A549 (cell line): ENCODE data around the gene CSGALNACT2. TPM values are rescaled to one million over a fixed set of nuclear protein-coding genes. Genes with fewer than 3 reads are reported as not detected.

Source experiments
- ATAC-seq, 2 experiments: fragments of 200-7000 bp in 1 of 2; fragments of >200 bp in 1 of 2; cut with Nextera tagmentation in 1 of 2; cut with Tn5 transposase in 1 of 2; 3 replicates each; pipeline versions ENCODE4 v1.8.0 to v1.9.1; 2018 to 2020; ENCODE audit warnings: mild to moderate bottlenecking in 1 of 2, moderate library complexity in 1 of 2
- CTCF ChIA-PET: fragments of 300-600 bp; sonication (Branson Sonifier 250); formaldehyde crosslinking; extraction: SDS; loops from one replicate; lab custom pipeline; 2021; ENCODE audit warnings: antibody characterized with exemption, inconsistent platforms; lab: Yijun Ruan, JAX
- POLR2A ChIA-PET: fragments of 350-600 bp; formaldehyde crosslinking; extraction: SDS; loops from one replicate; lab custom pipeline; 2021; ENCODE audit warnings: antibody characterized with exemption, inconsistent platforms; lab: Yijun Ruan, JAX
- DNase-seq, 2 experiments: peaks; one replicate each; pipeline versions ENCODE4 v3.0.0 to v3.0.0-alpha.2; 2011 to 2016; ENCODE audit warnings: low read depth in 1 of 2, low spot score in 1 of 2
- FAIRE-seq: peaks from 2 replicates; lab custom pipeline; 2011; peaks lifted over from hg19 to GRCh38; lab: Jason Lieb, UNC
- H3K27ac ChIP-seq, 2 experiments: fragments of >200 bp; sonication (Bioruptor Twin); formaldehyde crosslinking; 3 replicates each; pipeline ENCODE4 v1.5.1; 2016 to 2017
- H3K4me1 ChIP-seq: fragments of >200 bp; sonication (Bioruptor Twin); formaldehyde crosslinking; 3 replicates; pipeline ENCODE4 v1.6.1; 2016
- H3K4me2 ChIP-seq: fragments of >200 bp; sonication (Bioruptor Twin); formaldehyde crosslinking; 3 replicates; pipeline ENCODE4 v1.6.1; 2016
- H3K4me3 ChIP-seq: fragments of >200 bp; sonication (Bioruptor Twin); formaldehyde crosslinking; 3 replicates; pipeline ENCODE4 v1.5.1; 2016
- H3K9me3 ChIP-seq: fragments of >200 bp; sonication (Bioruptor Twin); formaldehyde crosslinking; 3 replicates; pipeline ENCODE4 v1.6.1; 2016
- ATOH8 ChIP-seq: fragments of 250-450 bp; sonication (Bioruptor Pico); IDR thresholded peaks from 2 replicates; pipeline ENCODE4 v1.5.0; 2020; ENCODE audit warnings: low read depth, mild to moderate bottlenecking, moderate library complexity
- BHLHE40 ChIP-seq: IDR thresholded peaks from 2 replicates; pipeline ENCODE4 v1.6.1; 2012; ENCODE audit warnings: low read depth, low read length, inconsistent platforms
- CBX2 ChIP-seq: fragments of 200-600 bp; sonication (generic); IDR thresholded peaks from 2 replicates; pipeline ENCODE4 v1.6.1; 2016; ENCODE audit warnings: low read depth, mild to moderate bottlenecking, borderline replicate concordance
- CBX8 ChIP-seq: fragments of 200-600 bp; sonication (generic); IDR thresholded peaks from 2 replicates; pipeline ENCODE4 v1.6.1; 2016
- CEBPB ChIP-seq, 2 experiments: fragments of >200 bp in 1 of 2; sonication (Bioruptor Twin) in 1 of 2; formaldehyde crosslinking in 1 of 2; IDR thresholded peaks; 2 replicates each; pipeline ENCODE4 v1.6.1; 2012 to 2016
- CHD4 ChIP-seq: fragments of 200-600 bp; sonication (generic); IDR thresholded peaks from 2 replicates; pipeline ENCODE4 v1.6.1; 2016; ENCODE audit warnings: antibody characterized with exemption, mild to moderate bottlenecking, borderline replicate concordance
- ELK1 ChIP-seq: fragments of 150-350 bp; IDR thresholded peaks from 2 replicates; pipeline ENCODE4 v1.6.1; 2014; ENCODE audit warnings: low read depth, mild to moderate bottlenecking, low read length
- FOSB ChIP-seq: fragments of 250-450 bp; sonication (Bioruptor Pico); IDR thresholded peaks from 2 replicates; pipeline ENCODE4 v1.5.0; 2020; ENCODE audit warnings: mild to moderate bottlenecking, moderate library complexity
- HDAC2 ChIP-seq: fragments of 200-600 bp; sonication (generic); IDR thresholded peaks from 2 replicates; pipeline ENCODE4 v1.6.1; 2016
- HEYL ChIP-seq: fragments of 250-450 bp; sonication (Bioruptor Pico); IDR thresholded peaks from 2 replicates; pipeline ENCODE4 v1.8.0; 2021; ENCODE audit warnings: mild to moderate bottlenecking, moderate library complexity
- HMGXB4 ChIP-seq: fragments of 250-450 bp; sonication (Bioruptor Pico); IDR thresholded peaks from 2 replicates; pipeline ENCODE4 v1.5.0; 2021; ENCODE audit warnings: mild to moderate bottlenecking, moderate library complexity, borderline replicate concordance
- HOXB13 ChIP-seq: fragments of 250-450 bp; sonication (Bioruptor Pico); IDR thresholded peaks from 2 replicates; pipeline ENCODE4 v1.5.0; 2020; ENCODE audit warnings: low read depth, mild to moderate bottlenecking, moderate library complexity
- HOXB5 ChIP-seq: fragments of 250-450 bp; sonication (Bioruptor Pico); IDR thresholded peaks from 2 replicates; pipeline ENCODE4 v1.5.0; 2020; ENCODE audit warnings: mild to moderate bottlenecking, moderate library complexity
- JUN ChIP-seq, 2 experiments: fragments of >200 bp; sonication (Bioruptor Twin); formaldehyde crosslinking; IDR thresholded peaks; 2 replicates in 1 of 2; 3 replicates in 1 of 2; pipeline ENCODE4 v1.6.1; 2016 to 2017
- JUNB ChIP-seq: fragments of >200 bp; sonication (Bioruptor Twin); formaldehyde crosslinking; IDR thresholded peaks from 2 replicates; pipeline ENCODE4 v1.6.1; 2016
- KDM1A ChIP-seq: fragments of 200-600 bp; sonication (generic); IDR thresholded peaks from 2 replicates; pipeline ENCODE4 v1.6.1; 2016; ENCODE audit warnings: low read depth, mild to moderate bottlenecking
- KDM5A ChIP-seq: fragments of 200-600 bp; sonication (generic); IDR thresholded peaks from 2 replicates; pipeline ENCODE4 v1.6.1; 2016; ENCODE audit warnings: antibody characterized with exemption, mild to moderate bottlenecking
- MYC ChIP-seq: IDR thresholded peaks from 2 replicates; pipeline ENCODE4 v1.6.1; 2012; ENCODE audit warnings: mild to moderate bottlenecking, inconsistent platforms, low read length, improper control_type of control experiment, borderline replicate concordance
- NFE2L2 ChIP-seq: fragments of 150-350 bp; conservative IDR thresholded peaks from 2 replicates; pipeline ENCODE4 v1.6.1; 2014; ENCODE audit warnings: low read length
- NPAS2 ChIP-seq: fragments of 250-450 bp; sonication (Bioruptor Pico); IDR thresholded peaks from 2 replicates; pipeline ENCODE4 v1.8.0; 2022; ENCODE audit warnings: mild to moderate bottlenecking, moderate library complexity, borderline replicate concordance
- PHF8 ChIP-seq: fragments of 200-600 bp; sonication (generic); IDR thresholded peaks from 2 replicates; pipeline ENCODE4 v1.6.1; 2016; ENCODE audit warnings: low read depth, mild to moderate bottlenecking, antibody characterized with exemption, moderate library complexity, borderline replicate concordance
- RAD21 ChIP-seq, 2 experiments: fragments of >200 bp in 1 of 2; sonication (Bioruptor Twin) in 1 of 2; formaldehyde crosslinking in 1 of 2; IDR thresholded peaks in 1 of 2; conservative IDR thresholded peaks in 1 of 2; 2 replicates in 1 of 2; 3 replicates in 1 of 2; pipeline ENCODE4 v1.6.1; 2012 to 2018; ENCODE audit warnings: inconsistent platforms in 1 of 2
- SREBF2 ChIP-seq: fragments of 450-650 bp; IDR thresholded peaks from 2 replicates; pipeline ENCODE4 v1.6.1; 2014; ENCODE audit warnings: mild to moderate bottlenecking, moderate library complexity
- TFCP2L1 ChIP-seq: fragments of 250-450 bp; sonication (Bioruptor Pico); IDR thresholded peaks from 2 replicates; pipeline ENCODE4 v1.5.0; 2021; ENCODE audit warnings: mild to moderate bottlenecking
- TP53 ChIP-seq: fragments of 250-450 bp; sonication (Bioruptor Pico); IDR thresholded peaks from 2 replicates; pipeline ENCODE4 v1.5.0; 2021; ENCODE audit warnings: mild to moderate bottlenecking, moderate library complexity
- USF2 ChIP-seq: fragments of 450-650 bp; IDR thresholded peaks from 2 replicates; pipeline ENCODE4 v1.6.1; 2014; ENCODE audit warnings: antibody characterized with exemption
- ZC3H11A ChIP-seq: fragments of 450-650 bp; IDR thresholded peaks from 2 replicates; pipeline ENCODE4 v1.6.1; 2014; ENCODE audit warnings: antibody characterized with exemption, mild to moderate bottlenecking
- ZFP36 ChIP-seq: fragments of 450-650 bp; IDR thresholded peaks from 2 replicates; pipeline ENCODE4 v1.6.1; 2014; ENCODE audit warnings: borderline replicate concordance; ENCODE audit not compliant: partially characterized antibody
- ZSCAN20 ChIP-seq: fragments of 250-450 bp; sonication (Bioruptor Pico); IDR thresholded peaks from 2 replicates; pipeline ENCODE4 v1.8.0; 2022; ENCODE audit warnings: mild to moderate bottlenecking, moderate library complexity
- WGBS: methylation state at CpG from one replicate; pipeline ENCODE4 v1.1.6; 2017; ENCODE audit errors: missing lambda C conversion rate; 5-methylcytosine and 5-hydroxymethylcytosine counted together
- polyA plus RNA-seq, 4 experiments: library from polyadenylated mRNA; depleted of rRNA in 3 of 4; stranded (reverse); fragments of >200 nt; fragmentation: RNase III in 1 of 4; extraction: RNeasy Plus Mini Kit Qiagen cat#74134 plus additional on column Dnase treatment in 1 of 4; gene quantifications; 2 replicates in 3 of 4; 3 replicates in 1 of 4; pipeline ENCODE4 v1.2.3, GENCODE V29; 2011 to 2017

The CSGALNACT2 gene
- polyA plus RNA-seq, 2 of the 4 experiments (the other 2 are of a cell fraction) = 11.2 to 29.9 TPM

- Histone ChIP-seq H3K27ac (no peak overlapping the region), H3K4me1 (no peaks in the 10 kb centered on the region), H3K9me3 (no peaks in the 10 kb centered on the region), H3K4me2 (no peak overlapping the region), H3K4me3 (no peak overlapping the region)
- FAIRE-seq = no peak
- ATAC-seq = no peak
- DNase-seq = no peak
- CTCF ChIA-PET = no interaction called here
- TF ChIP-seq SREBF2 = no peak
- TF ChIP-seq MYC = no peak
- no peak for TF ChIP-seq JUNB
- TF ChIP-seq RAD21 (conservative IDR thresholded peaks at IDR 0.05 in 1 of 2, IDR thresholded peaks at IDR 0.05 in 1 of 2) = no peak
- no peak for TF ChIP-seq HMGXB4 (CRISPR knock-in tag)
- TF ChIP-seq KDM5A = no peak
- TF ChIP-seq KDM1A = no peak
- no peak for TF ChIP-seq JUN (IDR thresholded peaks at IDR 0.05)
- no peak for TF ChIP-seq ZC3H11A
- no peak for TF ChIP-seq CBX8
- no peak for TF ChIP-seq ATOH8 (CRISPR knock-in tag)
- TF ChIP-seq TP53 (CRISPR knock-in tag) = no peak
- TF ChIP-seq NFE2L2 = no peak
- no peak for TF ChIP-seq NPAS2 (CRISPR knock-in tag)
- no peak for TF ChIP-seq PHF8
- TF ChIP-seq ZFP36 = no peak
- no peak for TF ChIP-seq CHD4
- no peak for TF ChIP-seq CEBPB (IDR thresholded peaks at IDR 0.05)
- TF ChIP-seq HDAC2 = no peak
- POLR2A ChIA-PET = interaction anchor here (0.8 kb wide), 1 partner anchor 83 kb away, joined by 7 read pairs; no protein-coding TSS in a partner anchor
Measured at GRCh38 chr10:43190289-43190688, 52.0 kb downstream of the CSGALNACT2 start.

GRCh38 chr10:43190775-43191174 is 52.5 kb downstream of the CSGALNACT2 start:
- no peak for TF ChIP-seq MYC
- no peak for TF ChIP-seq HOXB5
- TF ChIP-seq JUNB = no peak
- no peak for TF ChIP-seq ZSCAN20
- TF ChIP-seq ELK1 = no peak
- no peak for TF ChIP-seq PHF8
- TF ChIP-seq TFCP2L1 = no peak
- no peak for TF ChIP-seq JUN (IDR thresholded peaks at IDR 0.05)
- TF ChIP-seq BHLHE40 = no peak
- TF ChIP-seq HMGXB4 (CRISPR knock-in tag) = no peak
- no peak for TF ChIP-seq CHD4
- TF ChIP-seq HDAC2 = no peak
- no peak for TF ChIP-seq CBX2
- TF ChIP-seq HEYL (CRISPR knock-in tag) = no peak
- no peak for TF ChIP-seq CBX8
- TF ChIP-seq USF2 = no peak
- TF ChIP-seq HOXB13 (CRISPR knock-in tag) = no peak
- no peak for TF ChIP-seq FOSB (CRISPR knock-in tag)
- no peak for FAIRE-seq
- Histone ChIP-seq H3K4me1 (no peaks in the 10 kb centered on the region), H3K4me2 (no peak overlapping the region), H3K9me3 (no peaks in the 10 kb centered on the region), H3K4me3 (no peak overlapping the region), H3K27ac (no peak overlapping the region)
- ChIA-PET CTCF (no interaction called here), POLR2A (interaction anchor here (0.8 kb wide), 1 partner anchor 82 kb away, joined by 7 read pairs; no protein-coding TSS in a partner anchor)
- ATAC-seq = no peak
- WGBS = 87% methylated on average over 3 of the region's 3 CpGs
- no peak for DNase-seq
